MM.1S (cell line): Measurements from ENCODE around the gene ANKUB1.

Experiments
- EZH2phosphoT487 ChIP-seq: fragments of 300-600 bp; sonication (generic); IDR thresholded peaks from 2 replicates; pipeline ENCODE4 v1.6.1; 2018; ENCODE audit warnings: antibody characterized with exemption, low read length
- TF ChIP-seq, protein P1 (sequence below): fragments of 300-600 bp; sonication (generic); IDR thresholded peaks from 2 replicates; pipeline ENCODE4 v1.5.1; 2016; ENCODE audit warnings: antibody characterized with exemption, low read length, mixed read lengths

DNA sequence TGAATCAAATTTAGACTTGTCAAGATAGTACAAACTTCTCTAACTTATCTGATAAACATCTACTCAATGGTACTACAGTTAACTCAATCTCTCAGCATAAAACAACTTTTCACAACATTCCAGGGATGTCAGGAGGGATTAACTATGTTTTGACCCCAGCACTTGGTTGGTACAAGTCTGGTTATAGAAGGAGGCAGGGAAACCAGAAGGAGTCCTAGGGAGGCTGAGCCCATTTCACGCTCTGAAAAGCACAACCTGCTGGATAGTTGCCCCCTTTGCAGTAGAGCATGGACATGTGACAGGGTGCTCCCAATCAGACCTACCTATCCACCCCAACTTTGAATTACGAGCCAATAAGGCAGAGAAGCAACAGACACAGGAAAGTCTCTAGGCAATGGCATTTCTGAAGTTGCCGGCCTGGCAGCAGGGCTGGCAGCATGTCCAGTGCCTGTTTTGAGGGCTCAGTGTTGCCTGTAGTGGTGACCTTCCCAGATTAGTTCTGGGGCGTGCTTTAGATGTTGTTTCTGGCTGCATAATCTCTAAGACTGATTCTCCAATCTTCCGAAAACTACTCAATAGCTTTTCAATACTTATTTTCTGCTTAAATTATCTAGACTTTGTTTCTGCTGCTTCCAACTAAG, 8.2 kb downstream of the ANKUB1 start:
- TF ChIP-seq, protein P1, sequence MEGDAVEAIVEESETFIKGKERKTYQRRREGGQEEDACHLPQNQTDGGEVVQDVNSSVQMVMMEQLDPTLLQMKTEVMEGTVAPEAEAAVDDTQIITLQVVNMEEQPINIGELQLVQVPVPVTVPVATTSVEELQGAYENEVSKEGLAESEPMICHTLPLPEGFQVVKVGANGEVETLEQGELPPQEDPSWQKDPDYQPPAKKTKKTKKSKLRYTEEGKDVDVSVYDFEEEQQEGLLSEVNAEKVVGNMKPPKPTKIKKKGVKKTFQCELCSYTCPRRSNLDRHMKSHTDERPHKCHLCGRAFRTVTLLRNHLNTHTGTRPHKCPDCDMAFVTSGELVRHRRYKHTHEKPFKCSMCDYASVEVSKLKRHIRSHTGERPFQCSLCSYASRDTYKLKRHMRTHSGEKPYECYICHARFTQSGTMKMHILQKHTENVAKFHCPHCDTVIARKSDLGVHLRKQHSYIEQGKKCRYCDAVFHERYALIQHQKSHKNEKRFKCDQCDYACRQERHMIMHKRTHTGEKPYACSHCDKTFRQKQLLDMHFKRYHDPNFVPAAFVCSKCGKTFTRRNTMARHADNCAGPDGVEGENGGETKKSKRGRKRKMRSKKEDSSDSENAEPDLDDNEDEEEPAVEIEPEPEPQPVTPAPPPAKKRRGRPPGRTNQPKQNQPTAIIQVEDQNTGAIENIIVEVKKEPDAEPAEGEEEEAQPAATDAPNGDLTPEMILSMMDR: no peak
- no peak for TF ChIP-seq EZH2phosphoT487
